GM19099 (cell line): ENCODE data around the gene GPN3.
A peak's percentile ranks its signal among the peaks of the same experiment; 100 is the strongest.

ENCODE experiments used
- POLR2A ChIP-seq: IDR thresholded peaks from 3 replicates; pipeline ENCODE4 v1.6.1; 2011; ENCODE audit warnings: low read depth; ENCODE audit not compliant: insufficient read length; ENCODE audit errors: extremely low read depth

The GPN3 gene

GRCh38 chr12:110468214-110469048 lies at the start of gene GPN3, which contains the start of gene FAM216A:
Gene GPN3 (minus strand): TSS chr12:110468257. CDS start chr12:110468203, 54 bp downstream.
Gene FAM216A (plus strand): TSS chr12:110468845. CDS start chr12:110468876, 31 bp downstream.
- peak; percentile 77 for TF ChIP-seq POLR2A

GRCh38 chr12:110516995-110517394 lies 48.9 kb upstream of the GPN3 start:
- TF ChIP-seq POLR2A = no peak

GRCh38 chr12:110514363-110514762 lies 46.3 kb upstream of the GPN3 start:
- TF ChIP-seq POLR2A = no peak

- no peak for TF ChIP-seq POLR2A
Observed at GRCh38 chr12:110513842-110514241, 45.8 kb upstream of the GPN3 start.

GRCh38 chr12:110508071-110508586 lies 40.1 kb upstream of the GPN3 start:
- TF ChIP-seq POLR2A = no peak

GRCh38 chr12:110505332-110505731 lies 37.3 kb upstream of the GPN3 start:
- TF ChIP-seq POLR2A = no peak

- TF ChIP-seq POLR2A = no peak
Observed at GRCh38 chr12:110503432-110503831, 35.4 kb upstream of the GPN3 start.

- peak; percentile 94 for TF ChIP-seq POLR2A
Observed at GRCh38 chr12:110501752-110502738, 34.0 kb upstream of the GPN3 start, which contains the start of the genes RAD9B and VPS29. Gene RAD9B (plus strand): TSS chr12:110502331. CDS start chr12:110502338, 7 bp downstream. Gene VPS29 (minus strand): TSS chr12:110502111. CDS start chr12:110502051, 60 bp downstream.

GRCh38 chr12:110501399-110501751 lies 33.3 kb upstream of the GPN3 start:
- no peak for TF ChIP-seq POLR2A

GRCh38 chr12:110498984-110499706 lies 31.1 kb upstream of the GPN3 start:
- no peak for TF ChIP-seq POLR2A

GRCh38 chr12:110475426-110475825 lies 7.4 kb upstream of the GPN3 start:
- no peak for TF ChIP-seq POLR2A

GRCh38 chr12:110467847-110468213 lies 227 bp downstream of the GPN3 start:
- TF ChIP-seq POLR2A = no peak

GRCh38 chr12:110466791-110467190 lies 1.3 kb downstream of the GPN3 start:
- TF ChIP-seq POLR2A = no peak

- TF ChIP-seq POLR2A = no peak
Observed at GRCh38 chr12:110465024-110465423, 3.0 kb downstream of the GPN3 start.
